HG03378 (cell line): Measurements from ENCODE around the gene ENAM.
"Not testable (repeated sequence)": the region's sequence is repeated elsewhere in the genome, so short reads cannot be mapped to it uniquely, and the experiment has no call there.

ENCODE experiments used
- ATAC-seq: cut with Tn5 transposase; IDR thresholded peaks from one replicate; pipeline ENCODE4 v1.9.1; 2021; ENCODE audit warnings: mild to moderate bottlenecking, moderate library complexity; ENCODE audit not compliant: unreplicated experiment

The ENAM gene

DNA sequence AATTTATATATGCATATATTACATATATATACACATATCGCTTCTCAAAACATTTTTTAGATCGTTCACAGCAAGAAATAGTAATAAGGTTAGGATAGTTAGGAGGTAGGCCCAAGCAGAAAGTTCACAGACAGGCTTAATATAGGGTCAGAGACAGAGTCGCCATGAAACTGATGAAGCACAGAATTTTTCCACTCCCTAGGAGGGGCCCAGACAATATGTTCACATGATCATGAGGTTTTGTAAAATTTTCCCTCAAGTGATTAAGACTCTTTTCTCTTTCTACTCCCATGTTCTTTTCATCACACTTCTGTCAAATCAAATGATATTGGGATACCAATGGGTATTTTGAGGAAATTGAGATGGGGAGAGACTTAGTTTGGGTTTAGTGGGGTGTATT, 5.2 kb upstream of the ENAM start:
- ATAC-seq, result no peak

DNA sequence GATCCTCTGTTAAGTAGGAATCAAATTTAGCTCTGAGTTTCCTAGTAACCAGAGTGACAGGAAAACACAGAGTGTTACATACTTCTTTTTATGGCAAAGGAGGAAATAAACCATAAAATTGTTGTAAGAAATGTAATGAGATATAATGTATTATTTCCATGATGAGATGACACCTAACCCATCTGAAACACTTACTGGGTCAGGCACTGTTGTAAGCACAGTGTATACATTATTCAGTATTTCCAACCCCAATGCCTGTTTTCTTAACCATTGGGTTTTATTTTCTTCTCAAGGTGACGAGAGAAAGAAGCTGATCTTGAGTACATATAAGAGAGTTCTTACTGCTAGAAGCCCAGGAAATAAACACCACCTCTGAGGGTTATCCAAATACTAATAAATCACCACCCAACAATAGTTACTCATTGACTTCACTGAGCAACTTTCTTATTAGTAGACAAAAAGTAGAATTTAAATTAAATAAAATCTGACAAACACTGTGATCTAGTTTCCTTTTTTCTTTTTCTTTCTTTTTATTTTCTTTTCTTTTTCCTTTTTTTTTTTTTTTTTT, 4.2 kb upstream of the ENAM start:
- ATAC-seq, result no peak

DNA sequence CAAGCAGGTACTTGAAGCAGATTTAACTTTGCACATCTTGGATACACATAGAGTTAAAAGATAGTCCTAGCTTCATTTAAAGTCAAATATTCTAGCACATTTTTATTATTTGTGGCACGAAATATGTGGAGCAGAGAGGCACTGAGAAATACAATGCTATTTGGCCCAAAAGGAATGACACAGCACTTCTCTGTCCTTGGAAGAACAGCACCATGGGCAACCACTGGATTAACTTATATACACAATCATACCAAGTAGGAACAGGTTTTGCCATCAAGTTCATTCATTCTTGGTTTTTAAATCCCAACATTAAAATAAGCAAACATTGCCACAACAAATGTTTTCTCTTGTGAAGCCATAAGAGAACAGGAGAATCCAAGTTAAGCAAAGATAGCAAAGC, 924 bp upstream of the ENAM start:
- ATAC-seq, result no peak

DNA sequence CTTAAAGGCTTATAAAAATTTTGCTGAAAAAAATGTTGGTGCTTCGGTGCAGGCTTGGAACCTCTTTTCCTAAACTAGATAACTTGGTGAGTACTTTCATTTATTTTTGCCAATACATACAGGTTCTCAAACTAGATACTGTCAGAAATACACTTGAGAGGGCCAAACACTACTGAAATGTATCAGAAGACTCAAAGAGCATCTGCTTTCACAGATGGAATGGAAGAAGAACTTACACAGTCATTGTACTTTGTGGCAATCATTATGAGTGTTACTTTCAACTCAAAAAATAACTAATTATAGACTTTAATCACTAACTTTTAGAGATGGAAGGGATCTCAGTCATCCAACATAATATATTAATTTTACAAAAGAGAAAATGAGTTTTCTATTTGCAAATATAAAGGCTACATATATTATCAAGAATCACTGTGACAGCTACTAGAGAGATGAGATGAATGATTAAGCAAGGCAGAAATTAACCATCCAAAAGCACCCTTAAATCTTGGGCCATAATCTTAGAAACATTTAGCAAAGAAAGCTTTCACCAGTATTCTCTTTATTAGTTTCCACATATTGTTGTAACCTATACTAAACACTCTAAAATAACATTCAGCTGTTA, 1.0 kb downstream of the ENAM start:
- peak; percentile 51 for ATAC-seq

DNA sequence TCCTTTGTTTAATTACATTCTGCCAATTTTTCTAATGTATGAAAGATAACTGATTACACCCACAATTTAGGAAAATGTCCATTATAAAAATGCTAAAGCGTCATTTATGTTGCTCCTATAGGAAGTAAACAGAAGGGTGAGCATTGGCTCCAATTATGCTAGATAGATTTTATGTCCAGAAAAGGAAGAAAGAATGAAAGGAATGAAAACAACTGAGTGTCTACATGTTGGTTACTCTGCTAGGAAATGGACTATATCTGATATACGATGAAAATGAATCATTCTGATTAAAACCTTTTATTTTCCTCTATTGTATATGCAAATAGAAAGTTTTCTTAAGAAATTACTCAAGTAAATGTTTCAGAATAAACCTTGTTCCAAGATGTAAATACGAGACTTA, 1.6 kb downstream of the ENAM start:
- no peak for ATAC-seq

DNA sequence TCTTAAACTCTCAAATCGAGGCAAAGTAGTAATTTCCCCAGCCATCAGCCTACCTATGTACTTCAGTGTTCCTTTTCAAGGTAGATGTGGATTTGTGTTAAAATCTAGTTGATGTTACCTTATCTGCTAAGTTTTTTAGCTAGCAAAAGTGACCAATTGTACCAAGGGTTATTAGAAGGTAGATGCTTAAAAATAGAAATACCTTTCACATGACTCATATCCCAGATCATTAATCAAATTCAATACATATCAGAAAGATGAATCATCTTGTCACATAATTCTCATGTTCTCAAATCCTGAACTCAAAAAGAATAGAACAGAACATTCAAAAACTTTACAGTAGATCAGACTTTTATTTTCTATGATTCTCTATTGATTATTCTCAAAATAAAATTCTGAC, 3.5 kb downstream of the ENAM start:
- no peak for ATAC-seq

DNA sequence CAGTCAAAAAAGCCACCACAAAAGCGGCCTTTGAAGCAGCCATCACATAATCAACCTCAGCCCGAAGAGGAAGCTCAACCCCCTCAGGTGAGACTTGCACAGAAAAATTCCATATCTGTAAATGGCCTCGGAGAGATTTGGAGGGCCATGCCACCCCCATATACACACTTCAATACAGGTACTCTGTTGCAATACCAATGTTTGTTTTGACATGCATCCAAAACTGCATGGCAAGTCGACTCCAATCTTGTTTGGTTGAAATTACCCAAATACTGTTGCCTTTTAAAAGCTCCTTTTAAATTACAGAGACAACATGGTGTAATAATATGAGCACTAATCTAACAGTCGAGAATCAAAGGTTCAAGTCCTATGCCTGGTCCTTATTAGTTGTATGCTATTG, 5.9 kb downstream of the ENAM start:
- ATAC-seq, result no peak

DNA sequence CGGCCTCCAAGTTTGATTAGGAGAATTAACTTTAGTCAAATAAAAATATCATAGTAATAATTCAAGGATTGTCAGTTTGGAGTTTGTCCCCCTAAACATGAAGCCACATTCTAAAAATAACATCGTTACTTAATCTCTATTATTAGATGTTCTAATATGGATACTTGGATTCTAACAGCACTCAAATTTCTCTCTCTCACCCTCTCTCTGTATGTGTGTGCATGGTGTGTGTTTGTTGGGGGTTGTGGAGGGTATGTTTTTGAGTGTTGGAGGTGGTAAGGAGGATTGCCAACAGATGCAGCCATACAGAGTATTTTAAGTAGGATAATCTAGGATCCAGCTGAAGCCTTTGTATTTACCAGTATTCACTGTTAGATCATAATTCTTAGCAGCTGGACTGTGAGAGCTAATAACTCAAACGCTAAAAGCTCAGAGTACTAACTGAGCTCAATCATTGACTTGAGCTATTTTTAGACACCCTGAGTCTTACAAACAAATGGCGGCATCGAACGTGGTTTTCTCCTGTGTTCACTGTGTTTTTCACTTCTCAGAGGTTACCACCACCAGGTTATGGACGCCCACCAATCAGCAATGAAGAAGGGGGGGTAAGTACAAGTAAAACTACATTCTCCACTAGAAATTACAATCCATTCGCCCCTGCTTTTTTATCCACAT, 8.8 kb downstream of the ENAM start:
- ATAC-seq, result no peak

DNA sequence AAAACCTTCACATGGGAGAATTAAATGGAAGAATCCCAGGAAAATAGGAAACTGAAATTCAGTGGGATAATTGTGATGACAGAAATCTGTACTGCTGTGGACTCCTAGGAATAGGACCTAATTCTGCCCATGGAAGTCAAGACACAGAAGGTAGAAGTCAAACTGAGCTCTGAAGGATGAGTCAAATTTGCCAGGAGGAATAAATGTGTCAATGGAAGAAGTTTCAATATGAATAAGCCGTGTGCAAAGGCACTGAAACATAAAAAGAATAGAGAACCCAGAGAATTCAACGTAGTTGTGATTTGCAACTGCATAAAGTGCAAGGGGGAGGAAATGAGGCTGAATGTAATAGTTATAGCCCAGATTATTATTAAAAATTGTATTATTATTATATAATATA, 11.6 kb downstream of the ENAM start:
- peak; percentile 74 for ATAC-seq

DNA sequence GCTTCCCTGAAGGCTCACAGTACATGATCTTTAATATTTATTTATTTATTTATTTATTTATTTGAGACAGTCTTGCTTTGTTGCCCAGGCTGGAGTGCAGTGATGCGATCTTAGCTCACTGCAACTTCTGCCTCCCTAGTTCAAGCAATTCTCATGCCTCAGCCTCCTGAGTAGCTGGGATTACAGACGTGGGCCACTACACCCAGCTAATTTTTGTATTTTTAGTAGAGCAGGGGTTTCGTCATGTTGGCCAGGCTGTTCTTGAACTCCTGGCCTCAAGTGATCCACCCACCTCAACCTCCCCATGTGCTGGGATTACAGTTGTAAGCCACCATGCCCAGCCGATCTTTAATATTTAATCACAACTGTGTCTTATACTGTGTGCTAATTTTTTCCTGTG, 22.2 kb downstream of the ENAM start:
- not testable (repeated sequence) for ATAC-seq

DNA sequence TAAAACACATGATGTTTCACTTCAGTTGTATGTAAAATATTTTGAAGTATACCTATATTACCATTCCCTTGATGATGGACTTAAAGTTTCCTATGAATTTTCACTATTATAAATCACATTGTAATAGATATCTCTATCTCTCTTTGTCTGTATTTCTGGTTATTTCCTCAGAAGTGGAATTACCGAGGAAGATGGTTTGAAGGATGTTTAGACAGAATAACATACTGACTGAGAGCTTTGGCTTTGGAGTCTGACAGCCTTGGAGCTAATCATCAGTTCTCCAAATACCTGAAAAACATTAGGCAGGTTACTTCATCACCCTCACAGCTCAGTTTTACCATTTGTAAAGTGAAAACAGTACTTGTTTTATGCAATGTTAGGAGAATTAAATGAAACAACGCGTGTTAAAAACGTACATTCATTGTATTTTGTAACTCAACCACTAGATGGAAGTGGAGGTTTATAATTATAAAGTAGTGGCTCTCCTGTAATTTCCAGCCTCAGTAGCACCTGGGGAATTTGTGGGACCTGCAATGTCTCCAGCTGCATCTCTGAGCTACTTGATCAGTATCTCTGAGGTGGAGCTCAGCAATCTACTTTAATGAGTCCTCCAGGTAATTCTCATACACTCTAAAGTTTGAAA, 23.4 kb downstream of the ENAM start:
- peak; percentile 50 for ATAC-seq

DNA sequence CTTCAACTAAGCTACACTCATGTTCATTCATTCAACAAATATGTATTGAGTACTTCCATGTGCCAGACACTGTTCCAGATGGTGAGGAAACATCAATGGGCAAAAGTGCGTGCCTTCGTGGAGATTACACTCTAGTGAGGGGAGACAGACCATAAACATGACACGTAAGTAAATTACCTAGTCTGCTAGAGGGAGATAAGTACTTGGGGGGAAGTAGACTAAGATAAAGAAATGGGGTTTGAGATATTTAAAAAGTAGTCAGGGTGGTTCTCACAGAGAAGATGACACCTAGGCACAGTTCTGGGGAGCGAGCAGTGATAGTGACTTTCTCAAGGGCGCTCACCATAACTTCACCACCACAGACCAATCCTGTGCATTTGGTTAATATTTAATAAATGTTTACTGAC, 26.1 kb downstream of the ENAM start:
- no peak for ATAC-seq

DNA sequence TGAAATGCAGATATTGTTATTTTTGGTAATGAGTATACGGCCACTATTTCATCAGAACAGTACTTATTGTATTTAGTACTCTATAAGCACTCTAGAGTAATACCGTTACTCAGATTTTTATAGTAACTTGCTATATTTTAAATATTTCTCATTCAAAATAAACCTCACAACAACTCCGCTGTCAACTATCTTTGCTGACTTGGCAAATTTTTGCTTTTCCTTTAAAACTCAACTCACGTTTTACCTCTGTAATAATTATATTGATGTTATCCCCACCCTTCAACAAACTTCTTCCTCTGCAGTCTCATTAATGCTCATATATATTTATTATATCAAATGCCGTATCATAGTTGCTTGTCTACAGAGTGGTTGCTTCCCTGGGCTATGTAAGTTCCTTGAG, 28.8 kb downstream of the ENAM start:
- ATAC-seq, result no peak

DNA sequence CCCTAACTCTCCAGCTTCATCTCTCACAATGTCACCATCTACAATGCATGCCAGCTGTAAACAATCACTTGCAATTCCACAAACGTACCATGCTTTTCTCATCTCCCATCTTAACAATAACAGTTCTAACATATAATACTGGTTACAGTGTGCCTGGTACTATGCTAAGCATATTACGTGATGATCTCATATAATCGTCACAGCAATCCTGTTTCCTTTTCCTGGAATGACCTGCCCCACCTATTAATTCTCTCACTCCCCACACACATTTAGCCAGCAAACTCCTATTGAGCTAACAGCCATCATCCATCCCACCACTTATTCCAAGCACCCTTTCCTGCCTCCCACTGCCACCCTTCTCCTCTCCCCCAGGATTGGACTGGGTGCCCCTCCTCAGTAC, 29.9 kb downstream of the ENAM start:
- ATAC-seq, result no peak

DNA sequence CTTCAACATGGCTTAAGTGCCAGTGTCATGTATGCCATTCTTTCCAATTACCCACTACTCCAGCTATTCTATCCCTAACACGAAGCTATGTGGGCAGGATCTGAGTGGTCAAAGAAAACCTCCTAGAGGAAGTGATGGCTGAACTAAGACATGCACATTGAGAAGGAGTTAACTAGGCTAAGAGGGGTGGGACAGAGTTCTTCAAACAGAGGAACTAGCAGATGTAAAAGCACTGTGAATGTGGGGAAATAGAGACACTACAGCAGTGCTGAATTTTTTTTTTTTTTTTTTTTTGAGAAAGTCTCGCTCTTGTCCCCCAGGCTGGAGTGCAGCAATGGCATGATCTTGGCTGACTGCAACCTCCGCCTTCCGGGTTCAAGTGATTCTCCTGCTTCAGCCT, 31.6 kb downstream of the ENAM start:
- ATAC-seq, result no peak

DNA sequence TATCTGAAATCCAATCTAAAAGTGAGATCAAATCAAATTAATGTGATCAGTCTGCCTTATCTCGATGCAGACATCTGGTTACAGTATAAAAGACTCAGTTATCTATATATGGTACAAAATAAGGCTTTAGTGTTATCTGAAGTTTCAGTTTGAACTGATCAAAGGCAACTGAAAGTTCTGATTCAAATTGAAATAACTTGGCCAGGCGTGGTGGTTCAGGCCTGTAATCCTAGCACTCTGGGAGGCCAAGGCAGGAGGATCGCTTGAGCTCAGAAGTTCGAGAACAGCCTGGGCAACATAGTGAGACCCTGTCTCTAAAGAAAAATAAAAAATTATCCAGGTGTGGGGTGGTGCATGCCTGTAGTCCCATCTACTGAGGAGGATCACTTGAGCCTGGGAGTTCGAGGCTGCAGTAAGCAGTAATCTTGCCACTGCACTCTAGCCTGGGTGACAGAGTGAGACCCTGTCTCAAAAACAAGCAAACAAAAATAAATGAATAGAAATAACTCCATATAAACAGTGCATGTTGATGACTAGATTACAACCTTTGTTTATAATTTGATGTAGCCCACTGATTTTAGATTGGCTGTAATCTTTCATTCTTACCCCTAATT, 32.9 kb downstream of the ENAM start:
- ATAC-seq, result peak; percentile 91

DNA sequence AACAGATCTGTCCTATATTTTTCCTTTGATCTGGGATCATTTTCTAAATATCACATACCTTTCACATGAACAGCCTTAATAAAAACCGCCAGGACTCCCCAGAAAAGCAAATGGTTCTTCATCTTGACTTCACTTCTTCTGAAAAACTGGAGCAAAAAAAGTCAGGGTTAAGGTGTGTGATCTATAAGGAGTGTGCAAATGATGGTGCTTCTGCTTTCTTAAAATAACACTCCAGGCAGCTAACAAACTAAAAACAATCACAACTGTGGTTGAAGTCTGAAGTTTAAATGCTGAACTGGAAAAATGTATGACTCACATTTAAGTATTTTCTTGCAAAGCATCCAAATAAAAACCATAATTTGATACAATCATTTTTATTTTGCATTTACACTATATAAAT, 37.8 kb downstream of the ENAM start, which contains the start of gene JCHAIN:
Gene JCHAIN (minus strand): TSS at position 140 of the 400 bp plus-strand sequence. CDS start 18 bp downstream, at position 122.
- ATAC-seq, result peak; percentile 56

DNA sequence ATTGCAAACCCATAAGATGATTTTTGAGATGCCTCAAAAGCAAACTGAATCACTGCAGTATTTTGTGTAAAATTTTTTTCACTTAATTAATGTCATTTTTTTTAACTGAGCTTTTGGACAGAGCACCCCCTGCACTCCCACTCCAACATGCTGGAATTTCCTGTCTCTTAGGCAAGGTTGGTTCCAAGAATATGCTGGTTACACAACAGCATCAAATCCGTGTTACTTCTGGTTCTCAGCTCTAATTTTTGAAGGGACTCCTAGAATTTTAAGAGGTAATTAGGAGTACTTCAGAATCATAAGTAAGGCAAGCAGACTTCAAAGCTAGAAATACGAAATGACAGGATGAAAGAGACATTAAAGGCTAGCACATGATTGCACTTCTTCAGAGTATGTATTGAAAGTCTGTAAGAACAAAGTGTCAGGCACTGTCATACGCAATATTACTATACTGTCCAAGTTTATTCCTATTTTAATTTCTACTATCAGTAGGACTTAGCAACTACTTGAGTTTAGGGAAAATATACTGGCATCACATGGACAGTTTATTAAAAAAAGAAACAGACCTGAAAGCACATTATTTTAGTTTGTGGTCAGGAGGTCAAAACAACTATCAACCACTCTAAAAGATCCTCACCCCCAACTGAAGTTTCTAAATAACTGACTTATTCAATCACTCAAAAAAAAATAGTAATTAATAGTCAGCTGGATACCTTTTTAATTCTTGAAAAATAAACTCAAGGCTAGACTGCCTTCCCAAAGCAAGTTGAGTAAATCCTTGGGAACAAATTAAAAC, 39.4 kb downstream of the ENAM start:
- ATAC-seq, result peak; percentile 50

DNA sequence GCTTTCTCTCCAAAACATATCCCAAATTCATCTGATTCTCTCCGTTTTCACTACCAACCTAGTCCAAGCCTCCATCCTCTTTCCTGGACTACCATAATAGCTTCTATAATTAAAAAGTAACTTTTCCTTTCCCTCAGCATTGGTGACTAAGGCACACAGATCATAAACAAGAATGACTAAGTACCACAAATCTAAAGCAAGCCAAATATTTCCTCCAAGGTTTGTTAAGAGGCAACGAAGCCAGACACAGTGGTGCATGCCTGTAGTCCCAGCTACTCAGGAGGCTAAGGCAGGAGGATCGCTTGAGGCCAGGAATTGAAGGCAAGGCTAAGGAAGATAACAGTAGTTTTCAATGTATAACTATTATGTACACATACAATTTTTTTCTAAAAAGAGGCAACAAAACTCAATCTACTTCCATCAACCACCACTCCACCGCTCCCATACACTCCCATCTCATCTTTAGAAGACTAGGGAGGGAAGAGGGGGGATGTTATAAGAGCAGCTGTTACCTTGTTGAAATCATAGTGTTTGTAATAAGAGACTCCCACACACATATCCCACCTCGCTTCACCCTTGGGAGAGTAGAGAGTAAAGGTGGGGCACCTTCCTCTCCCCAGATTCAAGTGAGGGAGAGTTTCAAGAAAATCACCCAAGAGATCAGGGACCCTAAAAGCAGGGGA, 41.9 kb downstream of the ENAM start:
- ATAC-seq, result no peak

DNA sequence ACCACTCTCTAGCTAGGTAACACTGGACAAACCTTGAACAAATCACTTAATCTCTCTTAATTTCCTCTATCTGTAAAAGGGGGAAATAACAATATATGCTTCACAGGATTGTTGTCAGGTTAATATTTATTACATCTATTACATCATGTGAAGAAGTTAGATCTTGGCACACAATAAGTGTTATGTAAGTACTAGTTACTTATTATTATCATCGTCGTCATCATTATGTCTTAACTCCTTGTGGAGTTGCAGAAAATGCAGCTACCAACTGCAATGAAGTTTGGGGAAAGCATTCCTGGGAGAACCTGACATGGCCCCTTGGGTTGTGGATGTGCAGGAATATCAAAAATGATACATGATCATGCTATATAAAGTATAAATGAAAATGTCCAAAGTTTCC, 42.5 kb downstream of the ENAM start:
- no peak for ATAC-seq
